GM19099 (cell line): ENCODE data around the gene TIE1.

Source experiments
- POLR2A ChIP-seq: IDR thresholded peaks from 3 replicates; pipeline ENCODE4 v1.6.1; 2011; ENCODE audit warnings: low read depth; ENCODE audit not compliant: insufficient read length; ENCODE audit errors: extremely low read depth

The TIE1 gene

DNA sequence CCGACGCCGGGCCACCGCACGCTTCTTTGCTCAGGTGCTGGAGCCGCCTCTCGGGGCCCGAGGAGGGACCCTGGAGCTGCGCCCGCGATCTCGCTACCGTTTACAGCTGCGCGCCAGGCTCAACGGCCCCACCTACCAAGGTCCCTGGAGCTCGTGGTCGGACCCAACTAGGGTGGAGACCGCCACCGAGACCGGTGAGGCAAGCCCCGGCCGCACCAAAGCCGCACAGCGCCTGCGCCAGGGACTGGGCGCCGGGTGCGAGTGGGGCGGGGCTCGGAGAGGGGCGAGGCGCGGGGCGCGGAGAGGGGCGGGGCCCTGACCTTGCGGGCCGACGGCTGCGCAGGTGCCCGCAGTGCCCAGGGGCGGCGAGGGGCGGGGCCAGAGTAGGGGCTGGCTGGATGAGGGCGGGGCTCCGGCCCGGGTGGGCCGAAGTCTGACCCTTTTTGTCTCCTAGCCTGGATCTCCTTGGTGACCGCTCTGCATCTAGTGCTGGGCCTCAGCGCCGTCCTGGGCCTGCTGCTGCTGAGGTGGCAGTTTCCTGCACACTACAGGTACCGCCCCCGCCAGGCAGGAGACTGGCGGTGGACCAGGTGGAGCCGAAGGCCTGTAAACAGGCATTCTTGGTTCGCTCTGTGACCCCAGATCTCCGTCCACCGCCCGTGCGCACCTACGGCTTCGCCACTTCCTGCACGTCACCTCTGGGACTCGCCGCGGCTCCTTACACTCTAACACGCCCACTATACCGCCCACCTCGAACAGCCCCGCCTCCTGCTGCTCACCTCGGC is 48.2 kb downstream of the TIE1 start:
- no peak for TF ChIP-seq POLR2A

GRCh38 chr1:43349594-43350306 is 49.0 kb downstream of the TIE1 start:
- no peak for TF ChIP-seq POLR2A

GRCh38 chr1:43350976-43351375 is 50.2 kb downstream of the TIE1 start:
- TF ChIP-seq POLR2A: no peak

GRCh38 chr1:43351421-43352350 is 50.9 kb downstream of the TIE1 start:
- no peak for TF ChIP-seq POLR2A

GRCh38 chr1:43352351-43352705 is 51.5 kb downstream of the TIE1 start:
- no peak for TF ChIP-seq POLR2A

- TF ChIP-seq POLR2A: no peak
Observed at GRCh38 chr1:43352881-43353280, 52.1 kb downstream of the TIE1 start.

DNA sequence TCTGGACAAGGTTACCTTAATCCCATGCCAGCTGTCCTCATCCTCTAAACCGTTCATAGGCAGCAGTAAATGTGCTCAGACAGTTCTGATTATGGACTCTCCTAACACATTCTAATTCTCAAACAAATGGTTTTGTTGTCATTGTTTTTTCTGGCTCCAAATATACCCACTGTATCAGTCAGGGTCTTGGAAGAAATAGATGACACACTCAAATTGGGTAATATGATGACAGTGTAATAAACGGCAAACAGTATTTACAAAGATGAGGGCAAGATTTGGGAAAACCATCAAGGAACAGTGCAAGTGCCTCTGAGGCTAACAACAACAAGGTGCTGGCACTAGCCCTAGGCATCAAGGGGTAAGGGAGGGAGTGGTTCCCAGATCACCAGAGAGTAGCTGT is 53.7 kb downstream of the TIE1 start:
- TF ChIP-seq POLR2A: no peak

DNA sequence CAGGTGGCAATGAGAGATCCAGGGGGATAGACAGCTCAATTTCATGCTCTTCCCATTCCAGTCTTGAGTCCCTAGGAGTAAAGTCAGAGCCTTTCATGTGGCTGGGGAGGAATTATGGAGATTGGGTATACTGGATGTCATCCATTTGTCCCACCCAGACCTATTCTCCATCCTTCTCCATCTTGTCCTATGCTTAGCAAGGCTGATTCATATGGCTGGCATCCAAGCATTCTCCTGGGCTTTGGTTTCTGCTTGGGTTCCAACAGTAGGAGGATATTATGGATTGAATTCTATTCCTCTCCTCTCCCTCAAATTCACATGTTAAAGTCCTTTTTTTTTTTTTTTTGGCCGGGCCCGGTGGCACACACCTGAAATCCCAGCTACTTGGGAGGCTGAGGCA is 54.2 kb downstream of the TIE1 start:
- no peak for TF ChIP-seq POLR2A

DNA sequence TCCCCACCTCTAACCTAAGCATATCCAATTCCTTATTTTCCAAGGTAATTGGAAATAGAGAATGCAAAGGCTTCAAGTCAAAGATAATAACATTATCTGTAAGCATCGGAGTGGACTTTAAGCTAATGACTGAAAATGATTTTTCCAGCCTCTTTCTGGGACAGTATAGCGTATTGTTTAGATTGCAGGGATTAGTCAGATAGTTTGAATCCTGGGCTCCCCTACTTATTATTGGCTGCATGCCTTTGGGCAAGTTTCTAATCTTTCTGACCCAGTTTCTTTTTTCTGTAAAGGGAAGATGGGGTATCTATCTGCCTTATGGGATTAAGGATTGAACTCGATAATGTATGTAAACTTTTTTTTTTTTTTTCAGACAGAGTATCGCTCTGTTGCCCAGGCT is 56.5 kb downstream of the TIE1 start:
- TF ChIP-seq POLR2A: no peak

DNA sequence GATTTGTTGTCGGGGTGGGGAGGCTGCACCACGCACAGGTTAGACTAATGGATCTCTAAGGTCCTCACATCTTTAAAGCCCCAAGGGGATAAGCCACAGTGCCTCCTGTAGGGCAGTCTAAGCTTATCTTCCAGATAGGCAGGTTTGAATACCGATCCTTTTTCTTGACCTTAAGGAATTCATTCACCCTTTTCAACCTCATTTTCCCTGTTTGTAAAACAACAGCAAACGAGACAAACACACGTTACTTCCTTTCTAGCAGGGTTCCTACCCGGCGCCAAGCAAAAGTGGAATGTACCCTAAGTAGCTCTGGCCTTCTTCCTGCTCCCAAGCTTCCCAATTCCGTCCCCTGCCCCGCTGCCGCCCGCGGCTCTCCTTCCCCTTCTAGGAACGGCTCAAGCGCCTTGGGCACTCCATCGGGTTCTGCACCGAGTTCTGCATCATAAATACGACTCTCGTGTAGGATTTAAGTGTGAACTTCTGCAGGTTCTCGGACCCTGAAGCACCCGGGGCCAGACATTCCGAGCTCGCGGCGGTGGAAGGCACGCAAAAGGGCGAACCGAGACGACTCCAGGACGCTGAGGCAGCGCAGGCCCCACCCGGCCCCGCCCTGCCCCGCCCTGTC is 57.5 kb downstream of the TIE1 start:
- TF ChIP-seq POLR2A: peak; percentile 63

- TF ChIP-seq POLR2A: peak; percentile 87
Observed at GRCh38 chr1:43358746-43359693, 58.2 kb downstream of the TIE1 start, which contains the start of gene CDC20. Gene CDC20, plus strand, starts transcription at chr1:43358981. Its CDS starts 235 bp downstream, at chr1:43359216.

GRCh38 chr1:43359696-43360095 is 58.9 kb downstream of the TIE1 start:
- no peak for TF ChIP-seq POLR2A

DNA sequence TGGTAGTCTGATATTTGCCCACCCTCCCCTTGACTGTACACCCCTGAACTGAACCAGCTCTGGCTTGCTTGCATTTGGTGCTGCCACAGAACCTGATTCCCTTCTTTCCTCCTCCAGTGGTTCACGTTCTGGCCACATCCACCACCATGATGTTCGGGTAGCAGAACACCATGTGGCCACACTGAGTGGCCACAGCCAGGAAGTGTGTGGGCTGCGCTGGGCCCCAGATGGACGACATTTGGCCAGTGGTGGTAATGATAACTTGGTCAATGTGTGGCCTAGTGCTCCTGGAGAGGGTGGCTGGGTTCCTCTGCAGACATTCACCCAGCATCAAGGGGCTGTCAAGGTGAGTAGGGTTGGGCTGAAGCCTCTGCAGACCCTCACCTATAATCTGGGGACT is 59.8 kb downstream of the TIE1 start:
- no peak for TF ChIP-seq POLR2A
